ENCODE data around the gene ST6GAL1.

ST6GAL1 gene

DNA sequence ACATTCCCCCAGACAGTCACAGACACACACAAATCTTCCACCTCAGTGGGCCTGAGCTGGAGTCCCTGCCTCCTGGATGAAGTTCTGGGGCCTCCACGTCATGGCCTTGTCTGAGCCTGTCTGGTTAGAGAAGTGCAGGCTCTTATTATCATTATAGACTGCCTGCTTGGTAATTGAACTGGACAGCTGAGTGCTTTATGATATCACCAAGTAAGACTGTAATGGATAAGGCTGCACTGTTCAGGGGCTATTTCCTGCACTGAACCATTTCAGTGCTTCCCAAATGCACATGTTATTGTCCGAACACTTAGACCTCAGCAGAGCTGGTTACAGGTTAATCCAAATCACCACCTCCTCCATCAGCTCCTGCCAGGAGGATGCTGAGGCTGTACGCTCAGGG lies 8.7 kb upstream of the ST6GAL1 start:
- no peak overlapping the region for H3K9ac ChIP-seq
- no peak overlapping the region for H3K4me3 ChIP-seq (IDR thresholded peaks at IDR 0.05; ENCODE audit: insufficient read depth, low read depth, low read length)
- no peak overlapping the region for H3K4me2 ChIP-seq
- no peaks in the 10 kb centered on the region for H4K20me1 ChIP-seq (ENCODE audit: insufficient read depth)
- TF ChIP-seq, protein P1, sequence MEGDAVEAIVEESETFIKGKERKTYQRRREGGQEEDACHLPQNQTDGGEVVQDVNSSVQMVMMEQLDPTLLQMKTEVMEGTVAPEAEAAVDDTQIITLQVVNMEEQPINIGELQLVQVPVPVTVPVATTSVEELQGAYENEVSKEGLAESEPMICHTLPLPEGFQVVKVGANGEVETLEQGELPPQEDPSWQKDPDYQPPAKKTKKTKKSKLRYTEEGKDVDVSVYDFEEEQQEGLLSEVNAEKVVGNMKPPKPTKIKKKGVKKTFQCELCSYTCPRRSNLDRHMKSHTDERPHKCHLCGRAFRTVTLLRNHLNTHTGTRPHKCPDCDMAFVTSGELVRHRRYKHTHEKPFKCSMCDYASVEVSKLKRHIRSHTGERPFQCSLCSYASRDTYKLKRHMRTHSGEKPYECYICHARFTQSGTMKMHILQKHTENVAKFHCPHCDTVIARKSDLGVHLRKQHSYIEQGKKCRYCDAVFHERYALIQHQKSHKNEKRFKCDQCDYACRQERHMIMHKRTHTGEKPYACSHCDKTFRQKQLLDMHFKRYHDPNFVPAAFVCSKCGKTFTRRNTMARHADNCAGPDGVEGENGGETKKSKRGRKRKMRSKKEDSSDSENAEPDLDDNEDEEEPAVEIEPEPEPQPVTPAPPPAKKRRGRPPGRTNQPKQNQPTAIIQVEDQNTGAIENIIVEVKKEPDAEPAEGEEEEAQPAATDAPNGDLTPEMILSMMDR (conservative IDR thresholded peaks at IDR 0.05; ENCODE audit: low read depth, low read length), result no peak
- no peaks in the 10 kb centered on the region for H3K79me2 ChIP-seq (ENCODE audit: insufficient read depth, low read depth)
- no peaks in the 10 kb centered on the region for H3K36me3 ChIP-seq (ENCODE audit: insufficient read depth)
- H3K27me3 ChIP-seq (ENCODE audit: insufficient read depth, low read depth), result no peaks in the 10 kb centered on the region
- no peaks in the 10 kb centered on the region for H3K4me1 ChIP-seq (ENCODE audit: low read depth, poor library complexity, severe bottlenecking)
- no peak overlapping the region for H3K27ac ChIP-seq
- H2AFZ ChIP-seq (ENCODE audit: low read depth), result no peak overlapping the region

DNA sequence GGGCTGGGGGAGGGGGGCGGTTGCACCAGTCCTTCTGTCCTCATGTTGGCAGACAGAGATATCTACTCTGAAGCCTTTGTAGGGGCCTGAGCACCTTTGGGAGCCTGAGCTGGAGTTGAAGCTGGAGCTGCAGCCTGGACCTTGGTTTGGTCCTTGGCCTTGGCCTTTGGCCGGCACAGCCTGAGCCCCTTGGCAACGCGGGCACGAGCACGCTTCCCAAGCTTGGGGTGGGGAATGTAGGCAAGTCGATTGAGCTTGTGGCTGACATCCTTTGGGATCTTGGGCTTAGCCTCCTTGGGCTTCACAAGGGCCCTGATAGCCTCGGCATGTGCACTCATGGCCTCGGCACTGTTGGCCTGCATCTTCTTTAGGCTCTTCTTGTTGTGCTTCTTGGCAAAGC lies 8.1 kb upstream of the ST6GAL1 start:
- Histone ChIP-seq H3K27me3 (ENCODE audit: insufficient read depth, low read depth) (no peaks in the 10 kb centered on the region), H3K79me2 (ENCODE audit: insufficient read depth, low read depth) (no peaks in the 10 kb centered on the region)

DNA sequence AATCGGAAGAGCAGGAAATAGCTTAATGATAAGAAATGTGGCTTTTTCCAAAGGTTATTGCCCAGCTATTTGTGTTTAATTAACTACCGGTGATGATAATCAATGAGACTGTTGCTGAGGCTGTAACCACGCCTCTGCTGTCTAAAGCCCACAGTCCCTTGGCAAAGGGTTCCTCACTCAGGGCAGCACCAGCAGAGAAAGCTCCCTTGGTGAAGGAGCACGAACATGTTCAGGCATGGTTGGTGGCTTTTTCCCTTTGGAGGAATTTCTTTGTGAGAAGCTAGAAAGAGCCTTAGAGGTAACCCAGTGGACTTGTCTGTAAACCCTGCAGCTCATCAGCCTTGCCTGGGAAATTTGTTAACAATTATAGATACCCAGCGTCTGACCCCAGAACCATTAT lies 7.5 kb upstream of the ST6GAL1 start:
- TF ChIP-seq, protein P1 (conservative IDR thresholded peaks at IDR 0.05; ENCODE audit: low read depth, low read length), result no peak
- Histone ChIP-seq H3K4me3 (IDR thresholded peaks at IDR 0.05; ENCODE audit: insufficient read depth, low read depth, low read length) (no peak overlapping the region), H3K27me3 (ENCODE audit: insufficient read depth, low read depth) (no peaks in the 10 kb centered on the region), H2AFZ (ENCODE audit: low read depth) (no peak overlapping the region), H4K20me1 (ENCODE audit: insufficient read depth) (no peaks in the 10 kb centered on the region), H3K27ac (no peak overlapping the region), H3K36me3 (ENCODE audit: insufficient read depth) (no peaks in the 10 kb centered on the region), H3K4me1 (ENCODE audit: low read depth, poor library complexity, severe bottlenecking) (no peaks in the 10 kb centered on the region), H3K4me2 (no peak overlapping the region), H3K79me2 (ENCODE audit: insufficient read depth, low read depth) (no peaks in the 10 kb centered on the region), H3K9ac (no peak overlapping the region)

More for the DNA sequence above, 8.1 kb upstream of the ST6GAL1 start:
- Histone ChIP-seq H3K4me3 (IDR thresholded peaks at IDR 0.05; ENCODE audit: insufficient read depth, low read depth, low read length) (no peak overlapping the region), H3K4me2 (no peak overlapping the region), H3K36me3 (ENCODE audit: insufficient read depth) (no peaks in the 10 kb centered on the region), H3K9ac (no peak overlapping the region), H4K20me1 (ENCODE audit: insufficient read depth) (no peaks in the 10 kb centered on the region), H2AFZ (ENCODE audit: low read depth) (no peak overlapping the region), H3K27ac (no peak overlapping the region), H3K4me1 (ENCODE audit: low read depth, poor library complexity, severe bottlenecking) (no peaks in the 10 kb centered on the region)
- TF ChIP-seq, protein P1 (conservative IDR thresholded peaks at IDR 0.05; ENCODE audit: low read depth, low read length), result no peak

DNA sequence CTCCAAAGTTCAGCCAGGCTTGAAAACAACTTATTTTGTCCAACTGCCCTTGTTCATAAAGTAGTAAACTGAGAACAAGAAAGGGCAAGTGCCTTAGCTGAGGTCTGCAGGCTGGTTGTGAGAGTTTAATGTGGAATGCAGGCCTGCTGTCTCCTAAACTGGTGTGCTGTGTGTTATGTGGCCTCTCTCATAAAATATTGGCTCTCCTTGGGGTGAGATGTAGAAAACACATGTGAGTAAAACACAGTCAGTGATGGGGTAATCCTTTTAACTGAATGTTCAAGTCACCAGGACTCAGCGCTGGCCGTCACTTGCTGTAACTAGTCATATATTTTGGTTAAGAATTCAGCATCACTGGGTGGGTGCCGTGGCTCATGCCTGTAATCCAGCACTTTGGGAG lies 7.1 kb upstream of the ST6GAL1 start:
- no peak overlapping the region for H3K27ac ChIP-seq

More for the DNA sequence above, 7.1 kb upstream of the ST6GAL1 start:
- no peaks in the 10 kb centered on the region for H3K36me3 ChIP-seq (ENCODE audit: insufficient read depth)
- H3K4me3 ChIP-seq (IDR thresholded peaks at IDR 0.05; ENCODE audit: insufficient read depth, low read depth, low read length), result no peak overlapping the region
- H4K20me1 ChIP-seq (ENCODE audit: insufficient read depth), result no peaks in the 10 kb centered on the region
- no peaks in the 10 kb centered on the region for H3K27me3 ChIP-seq (ENCODE audit: insufficient read depth, low read depth)
- H3K79me2 ChIP-seq (ENCODE audit: insufficient read depth, low read depth), result no peaks in the 10 kb centered on the region
- H2AFZ ChIP-seq (ENCODE audit: low read depth), result no peak overlapping the region
- H3K4me2 ChIP-seq, result no peak overlapping the region
- no peak overlapping the region for H3K9ac ChIP-seq
- no peaks in the 10 kb centered on the region for H3K4me1 ChIP-seq (ENCODE audit: low read depth, poor library complexity, severe bottlenecking)
- TF ChIP-seq, protein P1 (conservative IDR thresholded peaks at IDR 0.05; ENCODE audit: low read depth, low read length), result no peak

Measured in KMS-11 (cell line).